Gastrocnemius medialis (tissue), 4 donors: ENCODE results near the gene CFP. TPM values are rescaled to one million over a fixed set of nuclear protein-coding genes. Genes with fewer than 3 reads are reported as not detected.

ENCODE experiments used
- ATAC-seq, 2 donors: fragments of 150-250 bp; one replicate each; pipeline ENCODE4 v1.9.1; 2016
- DNase-seq, 2 donors: peaks; one replicate each; pipeline ENCODE4 v3.0.0-alpha.2; 2019
- H3K27ac ChIP-seq, 4 donors: fragments of 200-600 bp; sonication (generic); 1 replicate in 1 of 4; 2 replicates in 3 of 4; pipeline ENCODE4 v1.5.1; 2016 to 2018; ENCODE audit warnings: mild to moderate bottlenecking in 2 of 4, moderate library complexity in 1 of 4
- H3K27me3 ChIP-seq, 3 donors: fragments of 200-600 bp; sonication (generic) in 2 of 3; 1 replicate in 1 of 3; 2 replicates in 2 of 3; pipeline versions ENCODE4 v1.5.1 to v1.6.0; 2016 to 2019; ENCODE audit warnings: mild to moderate bottlenecking in 1 of 3, moderate library complexity in 1 of 3
- H3K36me3 ChIP-seq, 2 donors: fragments of 200-600 bp; sonication (generic) in 1 of 2; one replicate each; pipeline ENCODE4 v1.5.1; 2017 to 2018
- H3K4me1 ChIP-seq, 2 donors: fragments of 200-600 bp; sonication (generic) in 1 of 2; one replicate each; pipeline ENCODE4 v1.5.1; 2016 to 2017; ENCODE audit warnings: mild to moderate bottlenecking in 2 of 2
- H3K4me3 ChIP-seq, 4 donors: fragments of 200-600 bp; sonication (generic) in 3 of 4; 1 replicate in 1 of 4; 2 replicates in 3 of 4; pipeline ENCODE4 v1.5.1; 2016 to 2019; ENCODE audit warnings: mild to moderate bottlenecking in 2 of 4
- H3K9me3 ChIP-seq, 3 donors: fragments of 200-600 bp; sonication (generic) in 2 of 3; 1 replicate in 1 of 3; 2 replicates in 2 of 3; pipeline ENCODE4 v1.5.1; 2016 to 2019
- POLR2A ChIP-seq, 2 donors: fragments of 450-650 bp; IDR thresholded peaks; one replicate each; pipeline ENCODE4 v1.6.1; 2017; ENCODE audit warnings: antibody characterized with exemption in 2 of 2, mild to moderate bottlenecking in 2 of 2, moderate library complexity in 2 of 2
- in situ Hi-C, 4 donors: fragments of 200-750 bp; cut with MboI; loops; one replicate each; pipeline versions ENCODE4 v1.15.0 to v1.8.0; 2017; ENCODE audit warnings: low sequenced_read_pairs in 4 of 4
- intact Hi-C: fragments of 100-400 bp; cut with DNase I; formaldehyde crosslinking; loops from one replicate; pipeline ENCODE4 v1.15.1; 2023; ENCODE audit warnings: low total_unique reads
- total RNA-seq, 4 donors: library from RNA; depleted of rRNA; stranded (reverse); fragments of >200 nt; gene quantifications; one replicate each; pipeline versions ENCODE4 v1.1.0 to v1.2.3, GENCODE V29; 2016
- TF ChIP-seq, protein P1 (sequence below), 5 experiments: fragments of 450-650 bp in 3 of 5; fragments of 200-600 bp in 2 of 5; sonication (generic) in 2 of 5; IDR thresholded peaks in 4 of 5; conservative IDR thresholded peaks in 1 of 5; 1 replicate in 4 of 5; 2 replicates in 1 of 5; pipeline ENCODE4 v1.5.1; 2016 to 2019; ENCODE audit warnings: antibody characterized with exemption in 5 of 5, mild to moderate bottlenecking in 3 of 5, moderate library complexity in 3 of 5

The CFP gene
- total RNA-seq, 4 donors from 2014 or later = 0.51 to 3.8 (median 3.3) TPM; not detected in 1

DNA sequence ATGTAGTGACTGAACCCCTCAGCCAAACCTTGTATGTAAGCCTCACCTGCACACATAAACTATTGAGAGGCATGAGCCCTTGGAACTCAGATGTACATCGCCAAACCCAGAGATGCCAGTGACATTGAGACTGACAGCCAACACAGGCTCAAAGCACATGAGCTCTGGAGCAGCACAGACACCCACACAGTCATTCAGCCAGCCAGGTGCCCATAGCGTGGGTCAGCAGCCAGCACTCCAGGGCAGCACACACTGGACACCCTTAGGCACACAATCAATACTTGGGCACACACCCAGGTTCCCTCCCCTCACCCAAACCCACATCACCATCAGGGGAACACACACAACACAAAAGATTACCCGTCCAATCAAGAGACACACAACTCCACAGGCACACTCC lies 51.8 kb downstream of the CFP start:
- no peak overlapping the region for H3K4me3 ChIP-seq
- no peaks in the 10 kb centered on the region for H3K9me3 ChIP-seq
- no peaks in the 10 kb centered on the region for H3K36me3 ChIP-seq
- in situ Hi-C loops (no loop called here), intact Hi-C loops (no loop called here)
- H3K27me3 ChIP-seq = no peaks in the 10 kb centered on the region
- no peaks in the 10 kb centered on the region for H3K4me1 ChIP-seq
- no peak for DNase-seq
- no peak overlapping the region for H3K27ac ChIP-seq
- no peak for TF ChIP-seq POLR2A (IDR thresholded peaks at IDR 0.05)
- TF ChIP-seq, protein P1, sequence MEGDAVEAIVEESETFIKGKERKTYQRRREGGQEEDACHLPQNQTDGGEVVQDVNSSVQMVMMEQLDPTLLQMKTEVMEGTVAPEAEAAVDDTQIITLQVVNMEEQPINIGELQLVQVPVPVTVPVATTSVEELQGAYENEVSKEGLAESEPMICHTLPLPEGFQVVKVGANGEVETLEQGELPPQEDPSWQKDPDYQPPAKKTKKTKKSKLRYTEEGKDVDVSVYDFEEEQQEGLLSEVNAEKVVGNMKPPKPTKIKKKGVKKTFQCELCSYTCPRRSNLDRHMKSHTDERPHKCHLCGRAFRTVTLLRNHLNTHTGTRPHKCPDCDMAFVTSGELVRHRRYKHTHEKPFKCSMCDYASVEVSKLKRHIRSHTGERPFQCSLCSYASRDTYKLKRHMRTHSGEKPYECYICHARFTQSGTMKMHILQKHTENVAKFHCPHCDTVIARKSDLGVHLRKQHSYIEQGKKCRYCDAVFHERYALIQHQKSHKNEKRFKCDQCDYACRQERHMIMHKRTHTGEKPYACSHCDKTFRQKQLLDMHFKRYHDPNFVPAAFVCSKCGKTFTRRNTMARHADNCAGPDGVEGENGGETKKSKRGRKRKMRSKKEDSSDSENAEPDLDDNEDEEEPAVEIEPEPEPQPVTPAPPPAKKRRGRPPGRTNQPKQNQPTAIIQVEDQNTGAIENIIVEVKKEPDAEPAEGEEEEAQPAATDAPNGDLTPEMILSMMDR (IDR thresholded peaks at IDR 0.05 in 4 of 5, conservative IDR thresholded peaks at IDR 0.05 in 1 of 5) = no peak
- no peak for ATAC-seq

DNA sequence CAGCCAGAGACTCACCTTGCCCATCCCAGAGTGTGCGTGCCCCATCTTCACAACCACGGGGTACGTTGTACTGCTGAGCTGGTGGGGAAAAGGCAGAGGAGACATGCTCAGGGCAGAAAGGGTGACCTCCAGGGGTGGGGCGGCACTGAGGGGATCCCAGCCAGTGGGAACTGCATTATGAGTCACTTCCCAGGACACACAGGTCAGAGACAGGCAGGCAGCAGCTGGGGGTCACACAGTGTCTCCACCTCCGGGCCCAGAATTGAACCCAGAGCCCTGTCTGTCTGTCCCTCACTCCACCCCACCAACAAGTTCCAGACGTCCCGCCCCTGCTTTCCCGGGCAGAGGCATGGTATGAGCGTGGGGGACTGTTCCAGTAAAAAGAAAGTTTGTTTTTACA lies 52.3 kb downstream of the CFP start:
- intact Hi-C loops = no loop called here
- in situ Hi-C loops = no loop called here
- ATAC-seq = no peak
- DNase-seq = no peak
- H3K27ac ChIP-seq = no peak overlapping the region
- H3K9me3 ChIP-seq = no peaks in the 10 kb centered on the region
- TF ChIP-seq POLR2A (IDR thresholded peaks at IDR 0.05) = no peak
- TF ChIP-seq, protein P1 (IDR thresholded peaks at IDR 0.05 in 4 of 5, conservative IDR thresholded peaks at IDR 0.05 in 1 of 5) = no peak
- H3K36me3 ChIP-seq = no peaks in the 10 kb centered on the region
- H3K4me1 ChIP-seq = no peaks in the 10 kb centered on the region
- H3K27me3 ChIP-seq = no peaks in the 10 kb centered on the region
- H3K4me3 ChIP-seq = no peak overlapping the region

DNA sequence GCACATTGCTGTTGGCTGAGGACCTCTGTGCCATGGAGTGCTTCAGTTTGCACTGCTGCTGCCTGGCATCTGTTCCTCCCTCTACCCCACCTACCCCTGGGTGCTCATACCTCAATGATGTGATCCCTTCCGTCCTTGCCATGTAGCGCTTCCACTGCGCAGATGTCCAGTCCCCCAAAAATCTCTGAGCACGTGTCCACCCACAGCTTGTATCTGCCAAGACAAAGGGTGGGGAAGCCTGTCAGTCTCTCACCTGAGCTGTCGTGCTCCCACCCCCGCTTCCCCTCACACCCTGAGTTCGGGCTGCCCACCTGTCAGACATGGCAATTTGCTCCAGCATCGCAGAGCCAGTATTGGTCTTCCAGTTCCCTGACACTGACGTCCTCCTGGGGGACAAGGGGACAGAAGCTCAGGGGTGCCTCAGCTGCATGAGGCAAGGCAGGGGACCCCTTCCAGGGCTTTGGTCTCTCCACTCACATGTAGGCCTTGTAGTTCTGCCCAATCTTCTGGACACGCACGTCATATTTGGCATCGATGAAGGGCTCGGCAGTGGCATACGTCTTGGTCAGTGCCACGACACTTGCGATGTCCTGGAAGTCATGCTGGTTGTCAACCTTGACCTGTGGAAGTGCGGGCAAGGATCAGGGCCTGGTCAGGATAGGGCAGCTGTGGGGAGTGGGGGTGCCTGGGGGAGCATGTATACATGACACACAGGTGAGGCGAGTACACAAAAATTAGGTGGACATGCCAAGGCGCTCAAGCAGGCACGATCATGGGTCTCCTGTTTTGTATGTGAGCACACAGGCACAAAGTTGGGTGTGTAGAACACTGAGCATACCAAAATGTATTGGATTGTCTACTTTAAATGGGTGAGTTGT lies 53.5 kb downstream of the CFP start:
- H3K4me3 ChIP-seq = no peak overlapping the region
- H3K27me3 ChIP-seq = no peaks in the 10 kb centered on the region
- no peaks in the 10 kb centered on the region for H3K4me1 ChIP-seq
- TF ChIP-seq, protein P1 (IDR thresholded peaks at IDR 0.05 in 4 of 5, conservative IDR thresholded peaks at IDR 0.05 in 1 of 5) = no peak
- TF ChIP-seq POLR2A (IDR thresholded peaks at IDR 0.05) = no peak
- in situ Hi-C loops = no loop called here
- no peak overlapping the region for H3K27ac ChIP-seq
- H3K9me3 ChIP-seq = no peaks in the 10 kb centered on the region
- DNase-seq = no peak
- H3K36me3 ChIP-seq = peaks cover 0 to 6% of the 10 kb centered on the region in 2 donors
- ATAC-seq = no peak
- intact Hi-C loops = no loop called here

DNA sequence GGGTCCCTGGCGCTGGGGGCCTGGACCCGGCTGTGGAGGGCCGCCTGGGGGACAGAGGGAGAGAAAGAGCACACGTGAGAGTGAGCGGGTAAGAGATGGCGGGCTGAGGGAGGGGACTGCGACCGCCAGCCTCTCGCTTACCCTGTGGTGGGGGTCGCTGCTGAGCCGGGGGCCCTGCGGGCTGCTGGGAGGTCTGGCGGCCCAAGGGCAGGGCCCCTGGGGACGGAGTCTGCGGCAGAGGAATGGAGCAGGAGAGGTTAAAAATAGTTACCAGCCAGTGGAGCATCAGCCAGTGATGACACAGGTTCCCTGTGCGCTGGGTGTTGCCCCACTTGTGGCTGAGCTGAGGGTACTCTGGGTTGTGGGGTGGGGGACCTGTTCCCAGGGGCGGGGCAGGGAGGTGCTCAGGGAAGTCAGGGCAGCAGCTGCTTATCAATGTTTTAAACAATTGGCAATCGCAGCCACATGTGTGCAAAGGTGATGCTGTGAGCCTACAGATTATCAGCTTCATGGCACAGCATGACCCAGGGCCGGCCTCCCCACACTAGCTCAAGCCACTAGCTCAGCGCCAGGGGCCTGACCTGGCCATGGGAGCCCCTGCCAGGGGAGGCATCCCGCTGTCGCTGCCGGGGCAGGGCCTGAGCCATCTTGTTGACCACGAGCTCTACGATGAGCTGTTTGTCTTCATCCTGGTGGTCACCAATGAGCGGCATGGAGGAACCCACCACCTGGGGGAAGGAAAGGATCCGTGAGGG lies 55.0 kb downstream of the CFP start:
- Histone ChIP-seq H3K27ac (peak overlapping the region in 2 of 4 donors; percentile 18 to 50), H3K9me3 (no peaks in the 10 kb centered on the region), H3K4me3 (peak overlapping the region in 2 of 4 donors; percentile 5 to 18), H3K36me3 (peaks cover 0 to 18% of the 10 kb centered on the region in 2 donors), H3K27me3 (no peaks in the 10 kb centered on the region), H3K4me1 (no peaks in the 10 kb centered on the region)
- in situ Hi-C loops (no loop called here), intact Hi-C loops (no loop called here)
- ATAC-seq (no peak), DNase-seq (no peak)
- TF ChIP-seq, protein P1 (IDR thresholded peaks at IDR 0.05 in 4 of 5, conservative IDR thresholded peaks at IDR 0.05 in 1 of 5) = no peak
- TF ChIP-seq POLR2A (IDR thresholded peaks at IDR 0.05) = no peak
